ENCODE data around the gene GDE1.

- TF ChIP-seq CTCF (IDR thresholded peaks at IDR 0.05) (no peak), POLR2A (IDR thresholded peaks at IDR 0.05) (no peak), POLR2AphosphoS5 (IDR thresholded peaks at IDR 0.05) (no peak)
Observed at GRCh38 chr16:19488213-19488640, 33.7 kb downstream of the GDE1 start.
